Glutamatergic neuron (in vitro differentiated cells): ENCODE measurements around the gene KRTAP1-5. TPM values are rescaled to one million over a fixed set of nuclear protein-coding genes. Genes with fewer than 3 reads are reported as not detected.

Source experiments
- DNase-seq: peaks from one replicate; pipeline ENCODE4 v3.0.0; 2022
- H3K27ac Mint-ChIP-seq: one replicate; pipeline ENCODE4 v1.8.0; 2020; ENCODE audit warnings: mild to moderate bottlenecking, mixed read lengths, inconsistent platforms; ENCODE audit not compliant: unreplicated experiment
- H3K27me3 Mint-ChIP-seq: one replicate; pipeline ENCODE4 v1.8.0; 2020; ENCODE audit warnings: mild to moderate bottlenecking, moderate library complexity, mixed read lengths, inconsistent platforms; ENCODE audit not compliant: unreplicated experiment
- H3K36me3 Mint-ChIP-seq: one replicate; pipeline ENCODE4 v1.8.0; 2020; ENCODE audit warnings: mild to moderate bottlenecking, mixed read lengths, inconsistent platforms; ENCODE audit not compliant: unreplicated experiment
- H3K4me1 Mint-ChIP-seq: one replicate; pipeline ENCODE4 v1.8.0; 2020; ENCODE audit warnings: mild to moderate bottlenecking, low read depth, mixed read lengths, inconsistent platforms; ENCODE audit not compliant: unreplicated experiment
- H3K4me3 Mint-ChIP-seq: one replicate; pipeline ENCODE4 v1.8.0; 2020; ENCODE audit warnings: mild to moderate bottlenecking, mixed read lengths, inconsistent platforms; ENCODE audit not compliant: unreplicated experiment
- H3K9me3 Mint-ChIP-seq: one replicate; pipeline ENCODE4 v1.8.0; 2020; ENCODE audit warnings: mild to moderate bottlenecking, moderate library complexity, mixed read lengths, inconsistent platforms; ENCODE audit not compliant: unreplicated experiment
- long read RNA-seq: library from polyadenylated mRNA; unstranded; transcript quantifications from one replicate; pipeline ENCODE4 v2.0.0, GENCODE V29; 2020; ENCODE audit not compliant: unreplicated experiment
- total RNA-seq: library from RNA; stranded (reverse); fragmentation: NEBNext Ultra II Directional; extraction: Animal tissue kit (Norgen Biotek cat#: 25700); gene quantifications from one replicate; pipeline ENCODE4 v1.2.1, GENCODE V29; 2021; ENCODE audit not compliant: unreplicated experiment
- TF ChIP-seq, protein P1 (sequence below): fragments of 200-600 bp; sonication (generic); IDR thresholded peaks from one replicate; pipeline ENCODE4 v1.5.0; 2021; ENCODE audit not compliant: partially characterized antibody, unreplicated experiment

Gene KRTAP1-5, protein sequence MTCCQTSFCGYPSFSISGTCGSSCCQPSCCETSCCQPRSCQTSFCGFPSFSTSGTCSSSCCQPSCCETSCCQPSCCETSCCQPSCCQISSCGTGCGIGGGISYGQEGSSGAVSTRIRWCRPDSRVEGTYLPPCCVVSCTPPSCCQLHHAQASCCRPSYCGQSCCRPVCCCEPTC
- total RNA-seq, result not detected
- long read RNA-seq, result 0 reads

DNA sequence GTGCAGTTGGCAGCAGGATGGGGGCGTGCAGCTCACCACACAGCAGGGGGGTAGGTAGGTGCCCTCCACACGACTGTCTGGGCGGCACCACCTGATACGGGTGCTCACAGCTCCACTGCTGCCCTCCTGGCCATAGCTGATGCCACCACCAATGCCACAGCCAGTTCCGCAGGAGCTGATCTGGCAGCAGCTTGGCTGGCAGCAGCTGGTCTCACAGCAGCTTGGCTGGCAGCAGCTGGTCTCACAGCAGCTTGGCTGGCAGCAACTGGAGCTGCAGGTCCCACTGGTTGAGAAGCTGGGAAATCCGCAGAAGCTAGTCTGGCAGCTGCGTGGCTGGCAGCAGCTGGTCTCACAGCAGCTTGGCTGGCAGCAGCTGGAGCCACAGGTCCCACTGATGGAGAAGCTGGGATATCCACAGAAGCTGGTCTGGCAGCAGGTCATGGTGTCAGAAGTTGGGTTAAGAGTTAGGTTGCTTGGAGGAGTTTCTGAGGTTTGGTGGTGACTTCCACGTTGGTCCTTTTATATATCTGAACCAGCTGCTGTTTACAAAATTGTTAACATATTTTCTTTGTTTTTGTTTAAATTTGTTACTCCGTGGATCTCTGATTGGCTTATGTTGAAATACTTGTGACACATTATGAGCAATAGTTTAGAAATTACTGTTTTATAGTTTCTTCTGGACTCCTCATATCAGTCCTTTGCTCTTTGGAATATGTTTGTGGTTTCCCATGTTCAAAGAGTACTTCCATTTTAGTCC lies at the start of gene KRTAP1-5:
Gene KRTAP1-5, minus strand, starts transcription at position 494 of the 757 bp plus-strand sequence. Its CDS starts 53 bp downstream, at position 441.
- no peaks in the 10 kb centered on the region for H3K36me3 Mint-ChIP-seq
- peaks cover 2% of the 10 kb centered on the region for H3K9me3 Mint-ChIP-seq
- H3K27ac Mint-ChIP-seq, result peak within 1 kb of the TSS; percentile 24
- H3K4me1 Mint-ChIP-seq, result no peaks in the 10 kb centered on the region
- no peak within 1 kb of the TSS for H3K4me3 Mint-ChIP-seq
- peak; percentile 23 for DNase-seq
- H3K27me3 Mint-ChIP-seq, result no peaks in the 10 kb centered on the region
- TF ChIP-seq, protein P1, sequence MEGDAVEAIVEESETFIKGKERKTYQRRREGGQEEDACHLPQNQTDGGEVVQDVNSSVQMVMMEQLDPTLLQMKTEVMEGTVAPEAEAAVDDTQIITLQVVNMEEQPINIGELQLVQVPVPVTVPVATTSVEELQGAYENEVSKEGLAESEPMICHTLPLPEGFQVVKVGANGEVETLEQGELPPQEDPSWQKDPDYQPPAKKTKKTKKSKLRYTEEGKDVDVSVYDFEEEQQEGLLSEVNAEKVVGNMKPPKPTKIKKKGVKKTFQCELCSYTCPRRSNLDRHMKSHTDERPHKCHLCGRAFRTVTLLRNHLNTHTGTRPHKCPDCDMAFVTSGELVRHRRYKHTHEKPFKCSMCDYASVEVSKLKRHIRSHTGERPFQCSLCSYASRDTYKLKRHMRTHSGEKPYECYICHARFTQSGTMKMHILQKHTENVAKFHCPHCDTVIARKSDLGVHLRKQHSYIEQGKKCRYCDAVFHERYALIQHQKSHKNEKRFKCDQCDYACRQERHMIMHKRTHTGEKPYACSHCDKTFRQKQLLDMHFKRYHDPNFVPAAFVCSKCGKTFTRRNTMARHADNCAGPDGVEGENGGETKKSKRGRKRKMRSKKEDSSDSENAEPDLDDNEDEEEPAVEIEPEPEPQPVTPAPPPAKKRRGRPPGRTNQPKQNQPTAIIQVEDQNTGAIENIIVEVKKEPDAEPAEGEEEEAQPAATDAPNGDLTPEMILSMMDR, result no peak

DNA sequence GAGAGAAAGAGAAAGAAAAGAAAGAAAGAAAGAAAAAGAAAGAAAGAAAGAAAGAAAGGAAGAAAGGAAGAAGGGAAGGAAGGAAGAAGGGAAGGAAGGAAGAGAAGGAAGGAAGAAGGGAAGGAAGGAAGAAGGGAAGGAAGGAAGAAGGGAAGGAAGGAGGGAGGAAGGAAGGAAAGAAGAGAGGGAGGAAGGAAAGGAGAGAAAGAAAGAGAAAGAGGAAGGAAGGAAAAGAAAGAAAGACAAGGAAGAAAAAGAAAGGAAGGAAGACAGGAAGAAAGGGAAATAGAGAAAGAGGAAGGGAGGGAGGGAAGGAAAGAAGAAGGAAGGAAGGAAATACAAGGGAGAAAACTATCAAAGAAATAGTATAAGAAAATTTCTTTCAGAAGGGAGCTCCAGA lies 49.8 kb upstream of the KRTAP1-5 start:
- H3K27ac Mint-ChIP-seq, result no peak overlapping the region
- no peak overlapping the region for H3K4me3 Mint-ChIP-seq
- H3K9me3 Mint-ChIP-seq, result peaks cover 7% of the 10 kb centered on the region
- H3K4me1 Mint-ChIP-seq, result no peaks in the 10 kb centered on the region
- TF ChIP-seq, protein P1, result no peak
- peaks cover 6% of the 10 kb centered on the region for H3K27me3 Mint-ChIP-seq
- no peak for DNase-seq
- peaks cover 7% of the 10 kb centered on the region for H3K36me3 Mint-ChIP-seq

DNA sequence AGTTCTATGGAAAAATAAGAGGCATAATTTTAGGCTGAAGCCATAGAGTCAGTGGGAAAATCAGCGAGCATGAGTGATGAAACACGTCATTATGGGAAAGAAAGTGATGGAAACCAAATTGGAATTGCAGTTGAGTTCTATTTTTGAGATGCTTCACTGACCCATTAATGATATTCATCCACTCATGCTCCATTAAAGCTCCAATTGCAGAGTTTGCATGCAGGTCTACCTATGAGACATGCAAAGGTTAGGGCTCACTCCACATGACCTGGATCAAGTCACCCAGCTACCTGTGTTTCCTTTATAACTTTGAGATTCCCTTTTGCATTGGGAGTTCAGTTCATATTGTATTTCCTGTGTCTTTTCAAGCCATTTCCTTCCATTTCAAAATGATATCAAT lies 46.7 kb upstream of the KRTAP1-5 start:
- H3K4me3 Mint-ChIP-seq, result no peak overlapping the region
- TF ChIP-seq, protein P1, result no peak
- DNase-seq, result no peak
- peaks cover 8% of the 10 kb centered on the region for H3K36me3 Mint-ChIP-seq
- H3K27ac Mint-ChIP-seq, result no peak overlapping the region
- peaks cover 9% of the 10 kb centered on the region for H3K9me3 Mint-ChIP-seq
- peaks cover 5% of the 10 kb centered on the region for H3K4me1 Mint-ChIP-seq
- H3K27me3 Mint-ChIP-seq, result peaks cover 8% of the 10 kb centered on the region

DNA sequence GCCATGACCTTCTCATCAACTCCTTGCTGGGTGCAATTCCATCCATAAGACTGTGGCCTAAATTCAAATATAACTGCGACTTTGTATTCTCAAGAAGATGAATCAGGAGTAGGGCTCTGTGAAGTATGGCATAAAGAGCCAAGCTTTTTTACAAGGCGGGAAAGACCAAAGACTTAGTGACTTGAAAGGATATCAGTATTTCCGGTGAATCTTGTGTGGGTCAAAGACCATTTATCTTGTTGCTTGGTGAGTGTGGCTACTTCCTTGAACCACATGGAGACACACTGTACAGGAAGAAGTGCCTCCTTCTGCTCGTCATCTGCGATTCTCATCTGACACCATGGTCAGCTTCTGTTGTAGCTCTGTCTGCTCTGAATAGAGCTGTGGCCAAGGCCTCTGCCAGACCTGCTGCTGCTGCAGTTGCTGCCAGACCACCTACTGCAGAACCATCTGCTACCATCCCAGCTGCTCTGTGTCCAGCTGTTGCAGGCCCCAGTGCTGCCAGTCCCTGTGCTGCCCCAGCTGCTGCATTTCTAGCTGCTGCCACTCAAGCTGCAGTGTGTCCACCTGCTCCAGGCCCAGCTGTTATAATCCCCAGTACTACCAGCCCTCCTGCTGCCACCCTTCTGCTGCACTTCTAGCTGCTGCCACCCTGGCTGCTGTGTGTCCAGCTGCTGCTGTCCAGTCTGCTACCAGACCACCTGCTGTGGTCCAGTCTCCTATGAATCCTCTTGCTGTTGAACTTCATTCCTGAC lies 44.8 kb upstream of the KRTAP1-5 start:
- H3K4me3 Mint-ChIP-seq, result peak overlapping the region; percentile 67
- peak overlapping the region; percentile 90 for H3K27ac Mint-ChIP-seq
- H3K27me3 Mint-ChIP-seq, result peaks cover 8% of the 10 kb centered on the region

More for the DNA sequence above, 44.8 kb upstream of the KRTAP1-5 start:
- peaks cover 9% of the 10 kb centered on the region for H3K9me3 Mint-ChIP-seq
- DNase-seq, result peak; percentile 48
- peaks cover 8% of the 10 kb centered on the region for H3K36me3 Mint-ChIP-seq
- TF ChIP-seq, protein P1, result no peak
- H3K4me1 Mint-ChIP-seq, result peaks cover 5% of the 10 kb centered on the region
